HepG2 (cell line): ENCODE results near the gene SPN. TPM values are rescaled to one million over a fixed set of nuclear protein-coding genes. Genes with fewer than 3 reads are reported as not detected.

ENCODE experiments used
- ISL2 ChIP-seq: sonication (generic); formaldehyde crosslinking; IDR thresholded peaks from 2 replicates; pipeline ENCODE4 v1.5.0; 2020; ENCODE audit warnings: missing genetic modification reagents
- MBD4 ChIP-seq: IDR thresholded peaks from 2 replicates; pipeline ENCODE4 v1.6.1; 2012; ENCODE audit warnings: low read length, inconsistent platforms, borderline replicate concordance
- MIER3 ChIP-seq: IDR thresholded peaks from 2 replicates; pipeline ENCODE4 v1.6.1; 2016; ENCODE audit warnings: missing compliant biosample characterization, borderline replicate concordance
- POLR2AphosphoS5 ChIP-seq: IDR thresholded peaks from 2 replicates; pipeline ENCODE4 v1.6.1; 2012; ENCODE audit warnings: low read depth, low read length
- ZNF160 ChIP-seq: sonication (generic); formaldehyde crosslinking; IDR thresholded peaks from 2 replicates; pipeline ENCODE4 v1.8.0; 2022; ENCODE audit warnings: mild to moderate bottlenecking, inconsistent platforms, missing genetic modification reagents
- ZNF383 ChIP-seq: sonication (generic); formaldehyde crosslinking; IDR thresholded peaks from 2 replicates; pipeline ENCODE4 v1.4.0; 2020; ENCODE audit warnings: missing genetic modification reagents, mild to moderate bottlenecking, borderline replicate concordance
- polyA plus RNA-seq, 8 experiments: library from polyadenylated mRNA; depleted of rRNA in 3 of 8; stranded (reverse) in 7 of 8; unstranded in 1 of 8; fragments of >200 nt; fragmentation: Illumina TruSeq in 4 of 8; extraction: Trizol in 4 of 8; gene quantifications; 2 replicates each; pipeline versions ENCODE4 v1.2.1 to v1.2.3, GENCODE V29; 2011 to 2016; ENCODE audit warnings: low read depth in 4 of 8, missing spikeins in 1 of 8, mixed read lengths in 1 of 8; ENCODE audit not compliant: insufficient read depth in 1 of 8
- total RNA-seq, 5 experiments: library from RNA; depleted of rRNA; stranded (reverse); fragments of >200 nt; fragmentation: Illumina TruSeq; extraction: Trizol; gene quantifications; 2 replicates each; pipeline ENCODE4 v1.2.3, GENCODE V29; 2016; ENCODE audit warnings: low read depth in 1 of 5
- TF ChIP-seq, protein P1 (sequence below), 2 experiments: fragments of 450-650 bp in 1 of 2; sonication (generic) in 1 of 2; formaldehyde crosslinking in 1 of 2; IDR thresholded peaks; 2 replicates each; pipeline versions ENCODE4 v1.6.1 to v1.8.0; 2016 to 2022; ENCODE audit warnings: antibody characterized with exemption in 1 of 2, mild to moderate bottlenecking in 1 of 2, missing genetic modification reagents in 1 of 2
- TF ChIP-seq, protein P2 (sequence below): sonication (generic); formaldehyde crosslinking; IDR thresholded peaks from 2 replicates; pipeline ENCODE4 v1.5.0; 2020; ENCODE audit warnings: mild to moderate bottlenecking, missing genetic modification reagents
- TF ChIP-seq, protein P3 (sequence below): sonication (generic); formaldehyde crosslinking; IDR thresholded peaks from 2 replicates; pipeline ENCODE4 v1.4.0; 2020; ENCODE audit warnings: missing genetic modification reagents, borderline replicate concordance
- TF ChIP-seq, protein P4 (sequence below): sonication (generic); formaldehyde crosslinking; IDR thresholded peaks from 2 replicates; pipeline ENCODE4 v1.4.0; 2020; ENCODE audit warnings: missing genetic modification reagents, borderline replicate concordance

Gene SPN
- total and polyA plus RNA-seq, 2 of the 13 experiments (the other 11 are each of a cell fraction or from before 2014, with no cell fraction given): 0.22 to 1.6 TPM

DNA sequence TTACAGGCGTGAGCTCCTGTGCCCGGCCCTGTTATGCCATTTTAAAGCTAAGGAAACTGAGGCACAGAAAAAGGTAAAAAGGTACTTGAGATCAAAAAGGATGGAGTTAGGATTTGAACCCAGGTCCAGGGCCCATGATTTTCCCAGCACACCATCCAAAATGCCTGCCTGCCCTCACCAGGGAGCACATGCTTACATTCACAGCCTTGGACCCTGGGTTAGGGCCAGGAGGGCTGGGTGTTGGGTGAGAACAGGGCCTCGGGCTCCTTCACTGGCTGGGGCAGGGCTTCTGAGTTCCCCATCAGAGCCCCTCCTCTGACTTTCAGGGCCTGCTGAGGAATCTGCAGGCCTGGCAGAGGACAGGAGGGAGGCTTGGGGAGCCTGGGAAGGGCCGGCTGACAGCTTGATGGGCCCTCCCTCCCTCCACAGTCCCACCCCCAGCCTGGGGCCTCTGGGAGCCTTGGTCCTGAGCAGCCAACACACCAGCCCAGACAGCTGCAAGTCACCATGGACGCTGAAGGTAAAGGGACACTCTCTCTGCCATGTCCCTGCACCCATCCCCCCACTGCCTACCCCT is 15.7 kb downstream of the SPN start, which contains the start of gene QPRT (continued):
- TF ChIP-seq, protein P1, sequence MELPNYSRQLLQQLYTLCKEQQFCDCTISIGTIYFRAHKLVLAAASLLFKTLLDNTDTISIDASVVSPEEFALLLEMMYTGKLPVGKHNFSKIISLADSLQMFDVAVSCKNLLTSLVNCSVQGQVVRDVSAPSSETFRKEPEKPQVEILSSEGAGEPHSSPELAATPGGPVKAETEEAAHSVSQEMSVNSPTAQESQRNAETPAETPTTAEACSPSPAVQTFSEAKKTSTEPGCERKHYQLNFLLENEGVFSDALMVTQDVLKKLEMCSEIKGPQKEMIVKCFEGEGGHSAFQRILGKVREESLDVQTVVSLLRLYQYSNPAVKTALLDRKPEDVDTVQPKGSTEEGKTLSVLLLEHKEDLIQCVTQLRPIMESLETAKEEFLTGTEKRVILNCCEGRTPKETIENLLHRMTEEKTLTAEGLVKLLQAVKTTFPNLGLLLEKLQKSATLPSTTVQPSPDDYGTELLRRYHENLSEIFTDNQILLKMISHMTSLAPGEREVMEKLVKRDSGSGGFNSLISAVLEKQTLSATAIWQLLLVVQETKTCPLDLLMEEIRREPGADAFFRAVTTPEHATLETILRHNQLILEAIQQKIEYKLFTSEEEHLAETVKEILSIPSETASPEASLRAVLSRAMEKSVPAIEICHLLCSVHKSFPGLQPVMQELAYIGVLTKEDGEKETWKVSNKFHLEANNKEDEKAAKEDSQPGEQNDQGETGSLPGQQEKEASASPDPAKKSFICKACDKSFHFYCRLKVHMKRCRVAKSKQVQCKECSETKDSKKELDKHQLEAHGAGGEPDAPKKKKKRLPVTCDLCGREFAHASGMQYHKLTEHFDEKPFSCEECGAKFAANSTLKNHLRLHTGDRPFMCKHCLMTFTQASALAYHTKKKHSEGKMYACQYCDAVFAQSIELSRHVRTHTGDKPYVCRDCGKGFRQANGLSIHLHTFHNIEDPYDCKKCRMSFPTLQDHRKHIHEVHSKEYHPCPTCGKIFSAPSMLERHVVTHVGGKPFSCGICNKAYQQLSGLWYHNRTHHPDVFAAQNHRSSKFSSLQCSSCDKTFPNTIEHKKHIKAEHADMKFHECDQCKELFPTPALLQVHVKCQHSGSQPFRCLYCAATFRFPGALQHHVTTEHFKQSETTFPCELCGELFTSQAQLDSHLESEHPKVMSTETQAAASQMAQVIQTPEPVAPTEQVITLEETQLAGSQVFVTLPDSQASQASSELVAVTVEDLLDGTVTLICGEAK (IDR thresholded peaks at IDR 0.05): no peak
- TF ChIP-seq, protein P1 (CRISPR knock-in tag; IDR thresholded peaks at IDR 0.05): no peak
- TF ChIP-seq POLR2AphosphoS5: peak; percentile 66; the same call in 1 of the 2 replicates
- no peak for TF ChIP-seq MBD4
- TF ChIP-seq, protein P2, sequence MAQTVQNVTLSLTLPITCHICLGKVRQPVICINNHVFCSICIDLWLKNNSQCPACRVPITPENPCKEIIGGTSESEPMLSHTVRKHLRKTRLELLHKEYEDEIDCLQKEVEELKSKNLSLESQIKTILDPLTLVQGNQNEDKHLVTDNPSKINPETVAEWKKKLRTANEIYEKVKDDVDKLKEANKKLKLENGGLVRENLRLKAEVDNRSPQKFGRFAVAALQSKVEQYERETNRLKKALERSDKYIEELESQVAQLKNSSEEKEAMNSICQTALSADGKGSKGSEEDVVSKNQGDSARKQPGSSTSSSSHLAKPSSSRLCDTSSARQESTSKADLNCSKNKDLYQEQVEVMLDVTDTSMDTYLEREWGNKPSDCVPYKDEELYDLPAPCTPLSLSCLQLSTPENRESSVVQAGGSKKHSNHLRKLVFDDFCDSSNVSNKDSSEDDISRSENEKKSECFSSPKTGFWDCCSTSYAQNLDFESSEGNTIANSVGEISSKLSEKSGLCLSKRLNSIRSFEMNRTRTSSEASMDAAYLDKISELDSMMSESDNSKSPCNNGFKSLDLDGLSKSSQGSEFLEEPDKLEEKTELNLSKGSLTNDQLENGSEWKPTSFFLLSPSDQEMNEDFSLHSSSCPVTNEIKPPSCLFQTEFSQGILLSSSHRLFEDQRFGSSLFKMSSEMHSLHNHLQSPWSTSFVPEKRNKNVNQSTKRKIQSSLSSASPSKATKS (CRISPR knock-in tag): no peak
- TF ChIP-seq MIER3 (CRISPR knock-in tag): no peak
- TF ChIP-seq, protein P3, sequence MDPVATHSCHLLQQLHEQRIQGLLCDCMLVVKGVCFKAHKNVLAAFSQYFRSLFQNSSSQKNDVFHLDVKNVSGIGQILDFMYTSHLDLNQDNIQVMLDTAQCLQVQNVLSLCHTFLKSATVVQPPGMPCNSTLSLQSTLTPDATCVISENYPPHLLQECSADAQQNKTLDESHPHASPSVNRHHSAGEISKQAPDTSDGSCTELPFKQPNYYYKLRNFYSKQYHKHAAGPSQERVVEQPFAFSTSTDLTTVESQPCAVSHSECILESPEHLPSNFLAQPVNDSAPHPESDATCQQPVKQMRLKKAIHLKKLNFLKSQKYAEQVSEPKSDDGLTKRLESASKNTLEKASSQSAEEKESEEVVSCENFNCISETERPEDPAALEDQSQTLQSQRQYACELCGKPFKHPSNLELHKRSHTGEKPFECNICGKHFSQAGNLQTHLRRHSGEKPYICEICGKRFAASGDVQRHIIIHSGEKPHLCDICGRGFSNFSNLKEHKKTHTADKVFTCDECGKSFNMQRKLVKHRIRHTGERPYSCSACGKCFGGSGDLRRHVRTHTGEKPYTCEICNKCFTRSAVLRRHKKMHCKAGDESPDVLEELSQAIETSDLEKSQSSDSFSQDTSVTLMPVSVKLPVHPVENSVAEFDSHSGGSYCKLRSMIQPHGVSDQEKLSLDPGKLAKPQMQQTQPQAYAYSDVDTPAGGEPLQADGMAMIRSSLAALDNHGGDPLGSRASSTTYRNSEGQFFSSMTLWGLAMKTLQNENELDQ (CRISPR knock-in tag): peak; percentile 52; the same call in 1 of the 2 replicates
- TF ChIP-seq, protein P4, sequence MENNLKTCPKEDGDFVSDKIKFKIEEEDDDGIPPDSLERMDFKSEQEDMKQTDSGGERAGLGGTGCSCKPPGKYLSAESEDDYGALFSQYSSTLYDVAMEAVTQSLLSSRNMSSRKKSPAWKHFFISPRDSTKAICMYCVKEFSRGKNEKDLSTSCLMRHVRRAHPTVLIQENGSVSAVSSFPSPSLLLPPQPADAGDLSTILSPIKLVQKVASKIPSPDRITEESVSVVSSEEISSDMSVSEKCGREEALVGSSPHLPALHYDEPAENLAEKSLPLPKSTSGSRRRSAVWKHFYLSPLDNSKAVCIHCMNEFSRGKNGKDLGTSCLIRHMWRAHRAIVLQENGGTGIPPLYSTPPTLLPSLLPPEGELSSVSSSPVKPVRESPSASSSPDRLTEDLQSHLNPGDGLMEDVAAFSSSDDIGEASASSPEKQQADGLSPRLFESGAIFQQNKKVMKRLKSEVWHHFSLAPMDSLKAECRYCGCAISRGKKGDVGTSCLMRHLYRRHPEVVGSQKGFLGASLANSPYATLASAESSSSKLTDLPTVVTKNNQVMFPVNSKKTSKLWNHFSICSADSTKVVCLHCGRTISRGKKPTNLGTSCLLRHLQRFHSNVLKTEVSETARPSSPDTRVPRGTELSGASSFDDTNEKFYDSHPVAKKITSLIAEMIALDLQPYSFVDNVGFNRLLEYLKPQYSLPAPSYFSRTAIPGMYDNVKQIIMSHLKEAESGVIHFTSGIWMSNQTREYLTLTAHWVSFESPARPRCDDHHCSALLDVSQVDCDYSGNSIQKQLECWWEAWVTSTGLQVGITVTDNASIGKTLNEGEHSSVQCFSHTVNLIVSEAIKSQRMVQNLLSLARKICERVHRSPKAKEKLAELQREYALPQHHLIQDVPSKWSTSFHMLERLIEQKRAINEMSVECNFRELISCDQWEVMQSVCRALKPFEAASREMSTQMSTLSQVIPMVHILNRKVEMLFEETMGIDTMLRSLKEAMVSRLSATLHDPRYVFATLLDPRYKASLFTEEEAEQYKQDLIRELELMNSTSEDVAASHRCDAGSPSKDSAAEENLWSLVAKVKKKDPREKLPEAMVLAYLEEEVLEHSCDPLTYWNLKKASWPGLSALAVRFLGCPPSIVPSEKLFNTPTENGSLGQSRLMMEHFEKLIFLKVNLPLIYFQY: no peak
- TF ChIP-seq ZNF383 (CRISPR knock-in tag): no peak
- no peak for TF ChIP-seq ISL2
- TF ChIP-seq ZNF160 (CRISPR knock-in tag): no peak
